H1 (cell line): ENCODE results near the gene DOCK11. TPM values are rescaled to one million over a fixed set of nuclear protein-coding genes. Genes with fewer than 3 reads are reported as not detected.

Experiments used
- CTCF ChIA-PET: fragments of 300-600 bp; sonication (Branson Sonifier 250); formaldehyde crosslinking; loops from one replicate; lab custom pipeline; 2021; ENCODE audit not compliant: partially characterized antibody; lab: Charles Lee
- POLR2A ChIA-PET: fragments of 300-600 bp; sonication (Branson Sonifier 250); formaldehyde crosslinking; loops from one replicate; lab custom pipeline; 2021; ENCODE audit warnings: inconsistent platforms; ENCODE audit not compliant: partially characterized antibody; lab: Charles Lee
- DNase-seq, 2 experiments: peaks; one replicate each; pipeline versions ENCODE4 v3.0.0 to v3.0.0-alpha.2; 2010 to 2022; ENCODE audit warnings: low spot score in 2 of 2, low read depth in 1 of 2, mixed read lengths in 1 of 2
- FAIRE-seq: peaks from 2 replicates; lab custom pipeline; 2011; peaks lifted over from hg19 to GRCh38; lab: Jason Lieb, UNC
- H2AFZ ChIP-seq: 2 replicates; pipeline ENCODE4 v1.8.1; 2012; ENCODE audit warnings: low read length, inconsistent platforms
- H2AK5ac ChIP-seq: 2 replicates; pipeline ENCODE4 v1.6.1; 2013; ENCODE audit warnings: low read depth, low read length
- H2BK120ac ChIP-seq: replicated peaks from 2 replicates; pipeline ENCODE3; 2013; ENCODE audit warnings: low read depth, low read length, inconsistent platforms
- H2BK12ac ChIP-seq: 2 replicates; pipeline ENCODE4 v1.6.1; 2013; ENCODE audit warnings: low read depth, low read length
- H2BK15ac ChIP-seq: 2 replicates; pipeline ENCODE4 v1.6.1; 2013; ENCODE audit warnings: low read length
- H2BK20ac ChIP-seq: 2 replicates; pipeline ENCODE4 v1.6.1; 2013; ENCODE audit warnings: low read length
- H2BK5ac ChIP-seq: 2 replicates; pipeline ENCODE4 v1.6.1; 2013; ENCODE audit warnings: low read depth, low read length
- H3K14ac ChIP-seq: 2 replicates; pipeline ENCODE4 v1.6.1; 2013; ENCODE audit warnings: inconsistent platforms; ENCODE audit not compliant: insufficient read length
- H3K18ac ChIP-seq: 2 replicates; pipeline ENCODE4 v1.6.1; 2013; ENCODE audit warnings: low read length; ENCODE audit errors: extremely low read depth
- H3K23ac ChIP-seq: 2 replicates; pipeline ENCODE4 v1.6.1; 2013; ENCODE audit warnings: inconsistent platforms; ENCODE audit not compliant: insufficient read length
- H3K23me2 ChIP-seq: 2 replicates; pipeline ENCODE4 v1.6.1; 2013; ENCODE audit warnings: low read depth, low read length
- H3K27ac ChIP-seq: 2 replicates; pipeline ENCODE4 v1.6.1; 2011; ENCODE audit warnings: low read depth, low read length, inconsistent platforms
- H3K27me3 ChIP-seq, 4 experiments: replicated peaks in 1 of 4; 1 replicate in 1 of 4; 2 replicates in 3 of 4; pipeline versions ENCODE4 v1.6.1 to v1.8.1; 2011 to 2013; ENCODE audit warnings: low read length in 3 of 4, mild to moderate bottlenecking in 3 of 4, inconsistent platforms in 2 of 4, mixed read lengths in 2 of 4, moderate library complexity in 1 of 4; ENCODE audit not compliant: control insufficient read depth in 3 of 4, insufficient read depth in 3 of 4; ENCODE audit errors: extremely low read depth in 1 of 4
- H3K36me3 ChIP-seq, 4 experiments: 2 replicates each; pipeline versions ENCODE4 v1.6.1 to v1.8.1; 2011 to 2013; ENCODE audit warnings: mild to moderate bottlenecking in 4 of 4, low read length in 3 of 4, moderate library complexity in 2 of 4, control low read depth in 1 of 4, inconsistent platforms in 1 of 4; ENCODE audit not compliant: insufficient read depth in 4 of 4, control insufficient read depth in 2 of 4
- H3K4ac ChIP-seq: replicated peaks from 2 replicates; pipeline ENCODE3; 2013; ENCODE audit warnings: low read length, low read depth, mixed read lengths, inconsistent platforms; ENCODE audit not compliant: insufficient read length
- H3K4me1 ChIP-seq, 4 experiments: replicated peaks in 1 of 4; 1 replicate in 1 of 4; 2 replicates in 3 of 4; pipeline versions ENCODE4 v1.6.1 to v1.8.1; 2011 to 2013; ENCODE audit warnings: low read length in 3 of 4, inconsistent platforms in 2 of 4, mixed read lengths in 1 of 4; ENCODE audit not compliant: insufficient read depth in 4 of 4, control insufficient read depth in 3 of 4
- H3K4me2 ChIP-seq, 2 experiments: 2 replicates each; pipeline versions ENCODE4 v1.6.1 to v1.8.1; 2011 to 2013; ENCODE audit warnings: low read depth in 2 of 2, low read length in 2 of 2, control low read depth in 1 of 2, inconsistent platforms in 1 of 2, mild to moderate bottlenecking in 1 of 2; ENCODE audit not compliant: insufficient read depth in 1 of 2
- H3K4me3 ChIP-seq, 4 experiments: fragments of 200-600, 300-600 bp in 1 of 4; sonication (generic), shearing (Covaris generic), sonication (Bioruptor Twin) in 1 of 4; 2 replicates each; pipeline versions ENCODE4 v1.5.1 to v1.8.1; 2011 to 2016; ENCODE audit warnings: low read length in 4 of 4, low read depth in 3 of 4, control low read depth in 2 of 4, inconsistent platforms in 2 of 4, mild to moderate bottlenecking in 2 of 4, mixed read lengths in 1 of 4, moderate library complexity in 1 of 4; ENCODE audit not compliant: insufficient read depth in 2 of 4; ENCODE audit errors: extremely low read depth in 1 of 4
- H3K56ac ChIP-seq: replicated peaks from 2 replicates; pipeline ENCODE3; 2013; ENCODE audit warnings: low read depth, mild to moderate bottlenecking, mixed read lengths, low read length, inconsistent platforms; ENCODE audit not compliant: insufficient read length
- H3K79me1 ChIP-seq: 2 replicates; pipeline ENCODE4 v1.6.1; 2013; ENCODE audit warnings: low read depth, low read length, control low read depth
- H3K79me2 ChIP-seq, 2 experiments: 2 replicates each; pipeline versions ENCODE4 v1.6.1 to v1.8.1; 2012 to 2013; ENCODE audit warnings: low read length in 2 of 2, mild to moderate bottlenecking in 2 of 2, inconsistent platforms in 1 of 2; ENCODE audit not compliant: insufficient read depth in 2 of 2, control insufficient read depth in 1 of 2
- H3K9ac ChIP-seq, 4 experiments: replicated peaks in 1 of 4; 1 replicate in 1 of 4; 2 replicates in 3 of 4; pipeline versions ENCODE4 v1.6.1 to v1.8.1; 2011 to 2013; ENCODE audit warnings: low read depth in 3 of 4, low read length in 3 of 4, control low read depth in 2 of 4, mild to moderate bottlenecking in 2 of 4, moderate library complexity in 2 of 4, inconsistent platforms in 1 of 4; ENCODE audit errors: extremely low read depth in 1 of 4
- H3K9me3 ChIP-seq, 2 experiments: 2 replicates each; pipeline versions ENCODE4 v1.6.1 to v1.8.1; 2012 to 2013; ENCODE audit warnings: mild to moderate bottlenecking in 2 of 2, moderate library complexity in 2 of 2, control low read depth in 1 of 2, inconsistent platforms in 1 of 2, low read depth in 1 of 2, low read length in 1 of 2, mixed read lengths in 1 of 2; ENCODE audit not compliant: insufficient read depth in 2 of 2
- H4K20me1 ChIP-seq, 2 experiments: replicated peaks in 1 of 2; 2 replicates each; pipeline versions ENCODE3 to v1.8.1; 2011 to 2013; ENCODE audit warnings: inconsistent platforms in 2 of 2, low read length in 2 of 2, mild to moderate bottlenecking in 1 of 2; ENCODE audit not compliant: insufficient read depth in 2 of 2, control insufficient read depth in 1 of 2
- H4K5ac ChIP-seq: 2 replicates; pipeline ENCODE4 v1.6.1; 2013; ENCODE audit warnings: low read length, low read depth, mixed read lengths, inconsistent platforms; ENCODE audit not compliant: insufficient read length
- H4K8ac ChIP-seq: 2 replicates; pipeline ENCODE4 v1.8.0; 2013; ENCODE audit warnings: mild to moderate bottlenecking, moderate library complexity, low read length, inconsistent platforms; ENCODE audit not compliant: insufficient read depth; ENCODE audit errors: extremely low read depth
- H4K91ac ChIP-seq: replicated peaks from 2 replicates; pipeline ENCODE3; 2013; ENCODE audit warnings: low read length, mixed read lengths, inconsistent platforms; ENCODE audit not compliant: insufficient read length
- CEBPB ChIP-seq: IDR thresholded peaks from 2 replicates; pipeline ENCODE4 v1.6.1; 2012; ENCODE audit warnings: low read depth, low read length
- JUND ChIP-seq: IDR thresholded peaks from 2 replicates; pipeline ENCODE4 v1.6.1; 2011; ENCODE audit warnings: mild to moderate bottlenecking, improper control_type of control experiment, low read length
- RBBP5 ChIP-seq: IDR thresholded peaks from 2 replicates; pipeline ENCODE4 v1.7.1; 2012; ENCODE audit warnings: low read depth, mild to moderate bottlenecking, inconsistent platforms, low read length, moderate library complexity, borderline replicate concordance
- TBP ChIP-seq: IDR thresholded peaks from 2 replicates; pipeline ENCODE4 v1.6.1; 2011; ENCODE audit warnings: low read depth, low read length, improper control_type of control experiment
- polyA plus RNA-seq, 7 experiments: library from polyadenylated mRNA; depleted of rRNA in 3 of 7; stranded (reverse) in 5 of 7; unstranded in 2 of 7; fragments of >200 nt in 5 of 7; fragments of 200-250 nt in 2 of 7; gene quantifications; 1 replicate in 5 of 7; 2 replicates in 1 of 7; 4 replicates in 1 of 7; pipeline versions ENCODE4 v1.2.1 to v1.2.3, GENCODE V29; 2011 to 2013; ENCODE audit warnings: missing spikeins in 2 of 7, mixed read lengths in 2 of 7
- total RNA-seq: library from RNA; stranded (reverse); fragmentation: NEBNext Ultra II Directional; extraction: Animal tissue kit (Norgen Biotek cat#: 25700); gene quantifications from 2 replicates; pipeline ENCODE4 v1.2.1, GENCODE V29; 2021

The DOCK11 gene
- total and polyA plus RNA-seq, 2 of the 8 experiments (the other 6 are each of a cell fraction or from before 2014, with no cell fraction given) = 4.9 to 12.0 TPM

DNA sequence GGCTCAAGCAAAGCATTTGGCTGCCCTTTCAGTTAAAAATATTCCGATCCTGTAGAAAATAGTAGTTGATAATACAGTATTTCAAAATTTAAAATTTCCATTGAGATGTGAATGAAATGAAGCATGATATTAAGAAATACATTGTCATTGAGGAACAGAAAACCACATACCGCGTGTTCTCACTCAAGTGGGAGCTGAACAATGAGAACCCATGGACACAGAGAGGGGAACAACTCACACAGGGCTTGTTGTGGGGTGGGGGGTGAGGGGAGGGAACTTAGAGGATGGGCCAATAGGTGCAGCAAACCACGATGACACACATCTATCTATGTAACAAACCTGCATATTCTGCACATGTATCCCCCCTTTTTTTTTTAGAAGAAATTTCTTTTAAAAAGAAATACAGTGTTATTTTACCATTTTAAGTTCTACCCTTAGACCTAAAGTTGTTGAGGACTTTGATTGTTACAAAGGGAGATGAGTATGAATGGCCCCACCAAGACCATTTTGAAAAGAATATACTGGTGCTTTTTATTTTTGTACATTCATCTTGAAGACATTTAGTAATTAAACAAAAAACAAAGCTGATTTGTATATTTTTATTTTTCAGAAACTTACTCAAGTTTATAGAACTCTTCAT lies 179.8 kb downstream of the DOCK11 start (continued):
- no peak for TF ChIP-seq CEBPB

DNA sequence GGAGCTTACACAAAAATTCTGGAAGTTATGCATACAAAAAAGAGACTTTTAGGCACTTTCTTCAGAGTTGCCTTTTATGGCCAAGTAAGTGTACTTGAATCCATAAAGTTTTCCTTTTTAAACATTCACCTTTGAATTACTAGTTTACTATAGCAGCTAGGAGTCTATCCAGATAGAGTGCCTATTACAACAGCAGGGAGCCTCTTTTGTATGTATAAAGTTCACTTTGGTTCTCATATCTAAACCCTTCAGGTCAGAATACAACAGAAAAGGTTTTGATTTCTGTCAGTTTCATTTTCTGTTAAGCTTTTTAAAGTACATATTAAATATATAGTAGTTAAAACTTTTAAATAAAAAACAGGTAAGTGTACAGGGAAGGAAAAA lies 180.3 kb downstream of the DOCK11 start:
- Histone ChIP-seq H3K4me3 (no peak overlapping the region), H2BK20ac (no peak overlapping the region), H3K14ac (no peak overlapping the region), H3K9me3 (no peaks in the 10 kb centered on the region), H3K27me3 (no peaks in the 10 kb centered on the region), H2AFZ (no peak overlapping the region), H3K79me1 (no peaks in the 10 kb centered on the region), H3K56ac (no peak overlapping the region), H4K20me1 (no peaks in the 10 kb centered on the region), H4K8ac (no peak overlapping the region), H2BK120ac (no peak overlapping the region), H2AK5ac (no peak overlapping the region), H3K4me2 (no peak overlapping the region), H3K23me2 (no peaks in the 10 kb centered on the region), H3K79me2 (no peaks in the 10 kb centered on the region), H4K91ac (no peak overlapping the region), H3K36me3 (no peaks in the 10 kb centered on the region), H3K4ac (no peak overlapping the region), H2BK5ac (no peak overlapping the region), H4K5ac (no peak overlapping the region), H3K4me1 (no peaks in the 10 kb centered on the region), H3K23ac (no peak overlapping the region), H3K9ac (no peak overlapping the region), H2BK12ac (no peak overlapping the region), H2BK15ac (no peak overlapping the region), H3K27ac (no peak overlapping the region), H3K18ac (no peak overlapping the region)
- ChIA-PET POLR2A (no interaction called here), CTCF (no interaction called here)
- no peak for DNase-seq
- FAIRE-seq = no peak
- no peak for TF ChIP-seq RBBP5
- TF ChIP-seq JUND = no peak
- no peak for TF ChIP-seq TBP
